LNCaP clone FGC (cell line): Measurements from ENCODE around the gene EFR3B.

Source experiments
- DNase-seq: peaks from one replicate; pipeline ENCODE4 v3.0.0-alpha.2; 2011; ENCODE audit warnings: low read depth
- H3K4me3 ChIP-seq: 2 replicates; pipeline ENCODE4 v1.5.1; 2011; ENCODE audit warnings: mild to moderate bottlenecking, low read depth, low read length, control low read depth
- TF ChIP-seq, protein P1 (sequence below): IDR thresholded peaks from 2 replicates; pipeline ENCODE4 v1.5.1; 2012; ENCODE audit warnings: mild to moderate bottlenecking; ENCODE audit not compliant: control insufficient read depth, insufficient read depth; ENCODE audit errors: extremely low read depth

EFR3B gene

DNA sequence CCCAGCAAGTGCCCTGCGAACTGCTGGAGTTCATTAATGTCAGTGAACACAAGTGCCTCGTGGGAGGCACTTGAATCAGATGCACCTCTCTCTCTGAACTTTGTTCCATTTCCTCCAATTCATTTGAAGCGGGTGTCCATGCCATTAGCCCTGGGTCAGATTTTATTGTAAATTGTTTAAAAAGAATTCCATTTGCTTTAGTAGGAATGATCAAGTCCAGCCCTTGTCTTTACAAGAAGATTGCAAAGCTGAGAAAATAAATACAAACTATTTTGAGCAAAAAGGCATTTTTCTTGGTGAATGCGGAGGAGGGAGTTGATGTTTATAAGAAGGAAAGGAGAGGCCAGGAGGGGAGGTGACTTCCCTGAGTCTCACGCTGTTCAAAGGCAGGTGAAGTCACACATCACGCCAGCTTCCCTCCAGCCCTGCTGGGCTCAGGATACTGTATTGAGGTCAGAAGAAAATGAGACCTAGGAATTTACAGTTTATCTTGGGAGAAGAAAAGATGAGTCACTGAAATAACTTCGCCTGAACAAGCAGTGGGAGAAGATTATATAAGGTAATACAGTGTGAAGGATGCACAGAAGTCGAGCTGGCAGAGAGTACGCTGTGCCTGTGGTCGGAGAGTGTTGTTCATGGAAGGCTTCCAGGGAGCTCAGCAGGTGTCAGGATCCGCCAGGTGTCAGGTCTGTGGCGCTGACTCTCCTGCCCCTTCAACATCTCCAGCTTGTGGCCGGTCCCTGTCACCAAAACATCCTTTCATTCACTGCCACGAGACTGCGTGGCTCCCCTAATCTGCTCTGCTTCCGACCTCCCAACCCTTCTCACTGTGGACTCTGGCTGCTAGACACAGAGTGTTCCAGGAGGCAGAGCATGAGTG lies 36.5 kb downstream of the EFR3B start:
- TF ChIP-seq, protein P1, sequence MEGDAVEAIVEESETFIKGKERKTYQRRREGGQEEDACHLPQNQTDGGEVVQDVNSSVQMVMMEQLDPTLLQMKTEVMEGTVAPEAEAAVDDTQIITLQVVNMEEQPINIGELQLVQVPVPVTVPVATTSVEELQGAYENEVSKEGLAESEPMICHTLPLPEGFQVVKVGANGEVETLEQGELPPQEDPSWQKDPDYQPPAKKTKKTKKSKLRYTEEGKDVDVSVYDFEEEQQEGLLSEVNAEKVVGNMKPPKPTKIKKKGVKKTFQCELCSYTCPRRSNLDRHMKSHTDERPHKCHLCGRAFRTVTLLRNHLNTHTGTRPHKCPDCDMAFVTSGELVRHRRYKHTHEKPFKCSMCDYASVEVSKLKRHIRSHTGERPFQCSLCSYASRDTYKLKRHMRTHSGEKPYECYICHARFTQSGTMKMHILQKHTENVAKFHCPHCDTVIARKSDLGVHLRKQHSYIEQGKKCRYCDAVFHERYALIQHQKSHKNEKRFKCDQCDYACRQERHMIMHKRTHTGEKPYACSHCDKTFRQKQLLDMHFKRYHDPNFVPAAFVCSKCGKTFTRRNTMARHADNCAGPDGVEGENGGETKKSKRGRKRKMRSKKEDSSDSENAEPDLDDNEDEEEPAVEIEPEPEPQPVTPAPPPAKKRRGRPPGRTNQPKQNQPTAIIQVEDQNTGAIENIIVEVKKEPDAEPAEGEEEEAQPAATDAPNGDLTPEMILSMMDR, result no peak
- no peak overlapping the region for H3K4me3 ChIP-seq
- peak; percentile 80 for DNase-seq

DNA sequence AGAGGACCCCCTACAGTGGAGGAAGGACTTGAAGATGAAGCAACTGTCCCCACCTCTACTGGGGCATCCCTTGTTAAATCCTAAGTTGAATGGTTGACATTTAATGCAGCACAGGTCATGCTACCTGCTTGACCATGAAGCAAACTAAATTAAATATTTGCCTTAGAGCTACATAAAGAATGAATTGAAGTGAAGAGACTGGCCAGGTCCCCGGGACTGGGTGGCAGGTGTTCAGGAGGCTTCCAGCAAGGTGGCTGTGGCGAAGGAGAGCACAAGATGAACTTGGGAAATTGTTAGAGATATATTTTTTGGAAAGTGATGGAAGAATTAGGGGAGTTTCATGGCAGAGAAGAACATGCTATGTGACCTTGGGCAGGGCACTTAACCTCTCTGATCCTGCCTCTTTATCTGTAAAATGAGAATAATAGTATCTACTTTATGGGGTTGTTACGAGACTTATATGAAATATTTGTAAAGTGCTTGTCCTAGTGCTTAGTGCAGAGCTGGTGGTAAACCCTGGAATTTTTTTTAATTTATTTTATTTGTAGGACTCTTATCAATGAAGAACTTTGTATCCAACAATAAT lies 37.3 kb downstream of the EFR3B start:
- H3K4me3 ChIP-seq, result no peak overlapping the region
- TF ChIP-seq, protein P1, result no peak
- DNase-seq, result peak; percentile 73

DNA sequence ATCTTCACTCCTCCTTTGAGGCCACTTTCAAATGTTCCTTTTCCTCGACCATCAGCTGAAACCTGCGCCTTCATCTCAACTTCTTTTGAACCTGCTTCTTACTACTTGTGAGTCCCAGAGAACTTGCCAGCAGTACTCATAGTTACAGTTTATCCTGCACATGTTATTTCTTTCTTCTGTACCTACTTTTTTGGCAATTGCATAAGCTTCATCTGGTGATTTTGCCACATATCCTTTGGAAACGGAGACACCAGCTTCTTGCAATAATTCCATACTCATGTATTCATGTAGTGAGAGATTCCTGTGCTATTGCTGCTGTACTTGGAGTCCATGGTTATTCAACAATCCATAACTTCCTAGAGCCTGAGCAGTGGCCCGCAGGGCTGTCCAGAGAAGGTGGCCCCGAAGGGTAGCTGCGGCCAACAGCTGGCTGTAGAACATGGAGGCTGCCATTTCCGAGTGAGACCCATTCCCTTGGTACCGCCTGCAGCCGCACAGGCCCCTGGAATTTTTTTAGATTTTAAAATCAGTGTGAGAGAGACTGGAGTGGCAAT lies 39.4 kb downstream of the EFR3B start:
- H3K4me3 ChIP-seq, result no peak overlapping the region
- TF ChIP-seq, protein P1, result no peak
- no peak for DNase-seq

DNA sequence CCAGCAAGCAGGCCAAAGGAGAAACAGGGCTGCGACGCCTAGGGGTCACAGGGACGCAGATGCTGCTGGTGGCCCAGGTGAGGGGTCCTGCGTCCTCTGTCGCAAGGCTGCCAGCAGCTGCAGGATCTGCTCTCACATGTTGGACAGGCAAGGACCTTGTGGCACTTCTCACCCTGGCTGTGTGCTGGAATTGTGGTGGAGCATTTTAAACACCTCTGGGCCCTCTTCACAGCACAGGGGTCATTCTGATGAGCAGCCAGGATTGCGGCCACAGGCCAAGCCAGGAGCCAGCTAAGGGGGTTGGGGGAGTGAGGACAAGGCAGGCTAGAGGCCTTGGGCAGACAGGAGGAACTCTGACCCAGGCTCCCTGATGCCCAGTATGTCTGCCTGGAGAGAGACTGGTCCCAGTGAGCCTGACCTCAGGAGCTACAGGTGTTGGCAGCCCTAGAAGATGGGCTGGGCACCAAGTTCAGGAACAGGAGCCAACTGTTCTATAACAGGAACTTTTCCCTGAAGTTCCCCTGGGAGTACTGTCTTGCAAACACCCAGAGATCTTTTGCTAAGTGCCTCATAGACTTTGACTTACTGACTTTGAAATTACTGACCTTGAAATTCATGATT lies 40.2 kb downstream of the EFR3B start:
- peak; percentile 46 for DNase-seq
- H3K4me3 ChIP-seq, result no peak overlapping the region
- TF ChIP-seq, protein P1, result no peak

DNA sequence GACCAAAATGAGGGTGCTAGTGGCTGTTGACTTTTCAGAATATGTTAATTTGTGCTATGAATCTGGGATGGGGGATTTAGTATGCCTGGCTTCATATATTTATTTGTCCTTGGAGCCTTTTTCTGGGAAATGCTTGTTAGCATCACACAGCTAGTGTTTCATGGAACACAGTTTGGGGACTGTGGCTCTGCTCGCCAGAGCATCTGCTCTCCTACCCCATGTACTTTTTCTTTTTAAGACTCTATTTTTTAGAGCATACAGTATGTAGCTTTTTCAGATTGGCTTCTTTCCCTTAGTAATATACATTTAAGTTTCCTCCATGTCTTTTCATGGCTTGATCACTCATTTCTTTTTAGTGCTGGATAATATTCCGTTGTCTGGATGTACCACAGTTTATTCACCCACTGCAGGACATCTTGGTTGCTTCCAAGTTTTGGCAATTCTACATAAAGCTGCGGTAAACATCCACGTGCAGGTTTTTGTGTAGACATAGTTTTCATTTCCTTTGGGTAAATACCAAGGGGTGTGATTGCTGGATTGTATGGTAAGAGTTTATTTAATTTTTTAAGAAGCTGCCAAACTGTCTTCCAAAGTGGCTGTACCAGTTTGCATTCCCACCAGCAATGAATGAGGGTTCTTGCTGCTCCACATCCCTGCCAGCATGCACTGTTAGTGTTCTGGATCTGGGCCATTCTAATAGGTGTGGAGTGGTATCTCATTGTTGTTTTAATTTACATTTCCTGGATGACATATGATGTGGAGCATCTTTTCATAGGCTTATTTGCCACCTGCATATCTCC lies 44.1 kb downstream of the EFR3B start:
- TF ChIP-seq, protein P1, result no peak
- peak; percentile 93 for DNase-seq
- no peak overlapping the region for H3K4me3 ChIP-seq

DNA sequence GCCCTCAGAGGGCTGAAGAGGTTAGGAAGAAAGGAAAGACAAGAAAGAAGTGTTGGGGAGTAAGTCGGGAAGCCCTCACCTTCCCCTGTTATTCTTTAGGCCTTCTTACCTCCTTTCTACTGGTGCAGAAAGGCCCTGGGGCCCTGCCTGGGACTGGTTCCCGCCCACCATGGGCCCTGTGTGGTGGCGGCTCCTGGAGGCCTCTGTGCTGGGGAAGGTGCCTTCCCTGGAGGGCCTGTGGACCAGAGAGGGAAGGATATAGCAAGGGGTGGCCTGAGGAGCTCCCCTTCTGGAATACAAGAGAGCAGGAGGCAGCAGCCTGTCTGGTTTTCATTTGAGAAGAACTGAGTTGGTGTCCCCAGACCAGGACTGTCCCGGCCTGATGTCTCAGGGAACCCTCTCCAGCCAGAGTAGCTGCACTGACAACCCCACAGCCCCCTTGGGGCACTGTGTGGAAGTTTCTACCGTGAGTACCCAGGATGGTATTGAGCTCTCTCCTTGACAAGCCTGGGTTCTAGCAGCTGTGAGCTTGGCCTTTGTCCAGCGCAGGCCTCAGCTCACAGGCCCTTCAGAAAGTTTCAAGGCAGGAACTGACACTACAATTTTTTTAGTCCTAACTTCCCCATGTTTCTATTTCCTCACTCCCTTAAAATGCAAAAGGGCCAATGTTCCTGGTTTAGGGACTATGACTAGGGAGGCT lies 47.1 kb downstream of the EFR3B start:
- TF ChIP-seq, protein P1, result no peak
- H3K4me3 ChIP-seq, result no peak overlapping the region
- DNase-seq, result no peak
